Right lobe of liver (tissue), 6 donors: ENCODE results near the gene FNTB. TPM values are rescaled to one million over a fixed set of nuclear protein-coding genes. Genes with fewer than 3 reads are reported as not detected.

Source experiments
- ATAC-seq, 4 donors: fragments of 200-7000 bp; cut with Tn5 transposase; one replicate each; pipeline ENCODE4 v1.9.1; 2020; ENCODE audit warnings: mild to moderate bottlenecking in 4 of 4, moderate library complexity in 4 of 4
- DNase-seq, 3 donors: peaks; one replicate each; pipeline ENCODE4 v3.0.0-alpha.2; 2020
- H3K27ac ChIP-seq, 3 donors: fragments of 200-600 bp; one replicate each; pipeline ENCODE4 v1.8.0; 2022
- H3K27me3 ChIP-seq, 2 donors: fragments of 200-600 bp; one replicate each; pipeline ENCODE4 v1.8.0; 2022
- H3K36me3 ChIP-seq, 4 donors: fragments of 200-600 bp; sonication (generic) in 1 of 4; one replicate each; pipeline versions ENCODE4 v1.5.1 to v1.8.0; 2017 to 2022; ENCODE audit warnings: control low read depth in 1 of 4
- H3K4me1 ChIP-seq, 4 donors: fragments of 200-600 bp; sonication (generic) in 1 of 4; one replicate each; pipeline versions ENCODE4 v1.5.1 to v1.8.0; 2017 to 2022; ENCODE audit warnings: control low read depth in 1 of 4
- H3K4me3 ChIP-seq, 3 donors: fragments of 200-600 bp; one replicate each; pipeline ENCODE4 v1.8.0; 2022
- H3K9me3 ChIP-seq, 4 donors: fragments of 200-600 bp; sonication (generic) in 1 of 4; one replicate each; pipeline versions ENCODE4 v1.5.1 to v1.8.0; 2017 to 2022; ENCODE audit warnings: control low read depth in 1 of 4
- CTCF ChIP-seq, 4 donors: fragments of 200-600 bp in 3 of 4; fragments of 450-650 bp in 1 of 4; IDR thresholded peaks; one replicate each; pipeline versions ENCODE4 v1.5.1 to v1.8.0; 2016 to 2022; ENCODE audit warnings: antibody characterized with exemption in 4 of 4, mild to moderate bottlenecking in 2 of 4
- POLR2A ChIP-seq: fragments of 450-650 bp; IDR thresholded peaks from one replicate; pipeline ENCODE4 v1.6.1; 2017; ENCODE audit warnings: antibody characterized with exemption, mild to moderate bottlenecking
- WGBS: methylation state at CpG from one replicate; pipeline ENCODE4 v1.1.6; 2018; ENCODE audit warnings: low coverage, low lambda C conversion rate; ENCODE audit not compliant: insufficient coverage; ENCODE audit errors: missing lambda C conversion rate; 5-methylcytosine and 5-hydroxymethylcytosine counted together
- intact Hi-C, 2 donors: fragments of 100-400 bp; cut with DNase I; formaldehyde crosslinking; loops; one replicate each; pipeline versions ENCODE4 v1.11.2 to v1.14.1; 2022
- total RNA-seq, 6 experiments: library from RNA; depleted of rRNA in 2 of 6; stranded (reverse); fragments of >200 nt in 2 of 6; fragmentation: NEBNext Ultra II Directional in 3 of 6; extraction: Animal tissue kit (Norgen Biotek cat#: 25700) in 3 of 6; gene quantifications; one replicate each; pipeline versions ENCODE4 v1.1.0 to v1.2.4, GENCODE V29; 2016 to 2023
- donor health status: DM: no; HTN: yes; CAD: no.
- donor health status: DM: no; HTN: no; CAD: no.
- donor health status: DM: no; HTN: no; CAD: no.
- donor health status: DM: no; HTN: yes; CAD: no.
- donor health status: DM: no; HTN: yes; CAD: no.

FNTB gene
- total RNA-seq, 6 experiments from 2014 or later = 6.1 to 19.2 (median 9.0) TPM

- intact Hi-C loops = no loop called here
- Histone ChIP-seq H3K4me3 (no peak overlapping the region), H3K36me3 (peaks cover 0 to 45% (median 16%) of the 10 kb centered on the region in 4 donors), H3K9me3 (no peaks in the 10 kb centered on the region), H3K27ac (no peak overlapping the region), H3K27me3 (no peaks in the 10 kb centered on the region), H3K4me1 (peaks cover 0 to 10% (median 0%) of the 10 kb centered on the region in 4 donors)
- DNase-seq (no peak), ATAC-seq (no peak)
- TF ChIP-seq CTCF (IDR thresholded peaks at IDR 0.05) = no peak
- no peak for TF ChIP-seq POLR2A
- WGBS = 100% methylated on average over 2 of the region's 2 CpGs
Observed at GRCh38 chr14:65077318-65077717, 90.6 kb downstream of the FNTB start.

- no peaks in the 10 kb centered on the region for H3K27me3 ChIP-seq
- ATAC-seq (peak in 1 of 4 donors; percentile 44), DNase-seq (no peak)
- 87% methylated on average over 4 of the region's 6 CpGs for WGBS
- H3K4me3 ChIP-seq = no peak overlapping the region
- H3K27ac ChIP-seq = no peak overlapping the region
- H3K4me1 ChIP-seq = peaks cover 0 to 10% (median 0%) of the 10 kb centered on the region in 4 donors
- H3K36me3 ChIP-seq = peaks cover 4 to 48% (median 16%) of the 10 kb centered on the region in 4 donors
- no peak for TF ChIP-seq CTCF (IDR thresholded peaks at IDR 0.05)
- no peak for TF ChIP-seq POLR2A
- no peaks in the 10 kb centered on the region for H3K9me3 ChIP-seq
- intact Hi-C loops = no loop called here
Observed at GRCh38 chr14:65079201-65079600, 92.5 kb downstream of the FNTB start.

- Histone ChIP-seq H3K27ac (no peak overlapping the region), H3K4me1 (peaks cover 0 to 10% (median 0%) of the 10 kb centered on the region in 4 donors), H3K27me3 (no peaks in the 10 kb centered on the region), H3K36me3 (peaks cover 4 to 54% (median 16%) of the 10 kb centered on the region in 4 donors), H3K9me3 (no peaks in the 10 kb centered on the region), H3K4me3 (no peak overlapping the region)
- TF ChIP-seq CTCF (IDR thresholded peaks at IDR 0.05) (no peak), POLR2A (no peak)
- intact Hi-C loops = no loop called here
- no peak for DNase-seq
- no peak for ATAC-seq
- WGBS = 63% methylated on average over 4 of the region's 5 CpGs
Observed at GRCh38 chr14:65079768-65080167, 93.1 kb downstream of the FNTB start.

GRCh38 chr14:65080960-65081747, 94.5 kb downstream of the FNTB start:
- intact Hi-C loops = no loop called here
- H3K36me3 ChIP-seq = peaks cover 2 to 45% (median 13%) of the 10 kb centered on the region in 4 donors
- ATAC-seq (peak; percentile 48 to 92 (median 76)), DNase-seq (no peak)
- H3K27ac ChIP-seq = peak overlapping the region; percentile 8 to 39 (median 14)
- H3K4me3 ChIP-seq = no peak overlapping the region
- TF ChIP-seq POLR2A = no peak
- no peak for TF ChIP-seq CTCF (IDR thresholded peaks at IDR 0.05)
- H3K27me3 ChIP-seq = no peaks in the 10 kb centered on the region
- H3K9me3 ChIP-seq = no peaks in the 10 kb centered on the region
- peaks cover 0 to 10% (median 0%) of the 10 kb centered on the region in 4 donors for H3K4me1 ChIP-seq
- 28% methylated on average over 2 of the region's 2 CpGs for WGBS
